Measurements from ENCODE around the gene MROH2B. TPM values are rescaled to one million over a fixed set of nuclear protein-coding genes. Genes with fewer than 3 reads are reported as not detected.

The MROH2B gene
- total RNA-seq, 1 experiment from 2014 or later = not detected

Other genes with a start within 250 kb of the MROH2B start
- 1,279 TPM for gene RPL37, start 236.1 kb downstream of the MROH2B start, total RNA-seq (2021; ENCODE audit: unreplicated experiment)
- not detected for gene CARD6, start 230.0 kb downstream of the MROH2B start, total RNA-seq (2021; ENCODE audit: unreplicated experiment)
- gene C7, start 161.8 kb downstream of the MROH2B start, total RNA-seq (2021; ENCODE audit: unreplicated experiment) = 0.74 TPM
- 0.37 TPM for gene C6, start 142.2 kb upstream of the MROH2B start, total RNA-seq (2021; ENCODE audit: unreplicated experiment)

All from HCT116 (cell line).